ENCODE data around the gene CCL16. TPM values are rescaled to one million over a fixed set of nuclear protein-coding genes. Genes with fewer than 3 reads are reported as not detected.
A peak's percentile ranks its signal among the peaks of the same experiment; 100 is the strongest.

CCL16 gene
- total RNA-seq, 1 donor from 2014 or later: not detected

- no peaks in the 10 kb centered on the region for H3K9me3 Mint-ChIP-seq (ENCODE audit: unreplicated experiment)
- peaks cover 22% of the 10 kb centered on the region for H3K27me3 Mint-ChIP-seq (ENCODE audit: unreplicated experiment)
- no peaks in the 10 kb centered on the region for H3K36me3 Mint-ChIP-seq (ENCODE audit: unreplicated experiment)
- H3K4me1 Mint-ChIP-seq (ENCODE audit: unreplicated experiment): peaks cover 3% of the 10 kb centered on the region
- H3K27ac Mint-ChIP-seq (ENCODE audit: unreplicated experiment): no peak overlapping the region
- H3K4me3 Mint-ChIP-seq (ENCODE audit: unreplicated experiment): no peak overlapping the region
- TF ChIP-seq, protein P1, sequence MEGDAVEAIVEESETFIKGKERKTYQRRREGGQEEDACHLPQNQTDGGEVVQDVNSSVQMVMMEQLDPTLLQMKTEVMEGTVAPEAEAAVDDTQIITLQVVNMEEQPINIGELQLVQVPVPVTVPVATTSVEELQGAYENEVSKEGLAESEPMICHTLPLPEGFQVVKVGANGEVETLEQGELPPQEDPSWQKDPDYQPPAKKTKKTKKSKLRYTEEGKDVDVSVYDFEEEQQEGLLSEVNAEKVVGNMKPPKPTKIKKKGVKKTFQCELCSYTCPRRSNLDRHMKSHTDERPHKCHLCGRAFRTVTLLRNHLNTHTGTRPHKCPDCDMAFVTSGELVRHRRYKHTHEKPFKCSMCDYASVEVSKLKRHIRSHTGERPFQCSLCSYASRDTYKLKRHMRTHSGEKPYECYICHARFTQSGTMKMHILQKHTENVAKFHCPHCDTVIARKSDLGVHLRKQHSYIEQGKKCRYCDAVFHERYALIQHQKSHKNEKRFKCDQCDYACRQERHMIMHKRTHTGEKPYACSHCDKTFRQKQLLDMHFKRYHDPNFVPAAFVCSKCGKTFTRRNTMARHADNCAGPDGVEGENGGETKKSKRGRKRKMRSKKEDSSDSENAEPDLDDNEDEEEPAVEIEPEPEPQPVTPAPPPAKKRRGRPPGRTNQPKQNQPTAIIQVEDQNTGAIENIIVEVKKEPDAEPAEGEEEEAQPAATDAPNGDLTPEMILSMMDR (IDR thresholded peaks at IDR 0.05): peak; percentile 85
- DNase-seq (ENCODE audit: extremely low spot score, unreplicated experiment): no peak
Measured at GRCh38 chr17:35969558-35970380, 11.5 kb downstream of the CCL16 start.

GRCh38 chr17:35968520-35969054 is 12.7 kb downstream of the CCL16 start:
- TF ChIP-seq, protein P1 (IDR thresholded peaks at IDR 0.05): no peak
- Mint-ChIP-seq H3K27me3 (ENCODE audit: unreplicated experiment) (peaks cover 28% of the 10 kb centered on the region), H3K4me1 (ENCODE audit: unreplicated experiment) (no peaks in the 10 kb centered on the region), H3K27ac (ENCODE audit: unreplicated experiment) (no peak overlapping the region), H3K4me3 (ENCODE audit: unreplicated experiment) (no peak overlapping the region), H3K36me3 (ENCODE audit: unreplicated experiment) (no peaks in the 10 kb centered on the region), H3K9me3 (ENCODE audit: unreplicated experiment) (no peaks in the 10 kb centered on the region)
- no peak for DNase-seq (ENCODE audit: extremely low spot score, unreplicated experiment)

GRCh38 chr17:35965272-35965671 is 16.0 kb downstream of the CCL16 start:
- TF ChIP-seq, protein P1 (IDR thresholded peaks at IDR 0.05): no peak
- Mint-ChIP-seq H3K4me1 (ENCODE audit: unreplicated experiment) (no peaks in the 10 kb centered on the region), H3K27ac (ENCODE audit: unreplicated experiment) (no peak overlapping the region), H3K27me3 (ENCODE audit: unreplicated experiment) (peaks cover 32% of the 10 kb centered on the region), H3K9me3 (ENCODE audit: unreplicated experiment) (no peaks in the 10 kb centered on the region), H3K36me3 (ENCODE audit: unreplicated experiment) (no peaks in the 10 kb centered on the region), H3K4me3 (ENCODE audit: unreplicated experiment) (no peak overlapping the region)
- DNase-seq (ENCODE audit: extremely low spot score, unreplicated experiment): no peak

- peaks cover 43% of the 10 kb centered on the region for H3K27me3 Mint-ChIP-seq (ENCODE audit: unreplicated experiment)
- DNase-seq (ENCODE audit: extremely low spot score, unreplicated experiment): no peak
- no peak overlapping the region for H3K27ac Mint-ChIP-seq (ENCODE audit: unreplicated experiment)
- TF ChIP-seq, protein P1 (IDR thresholded peaks at IDR 0.05): no peak
- H3K4me1 Mint-ChIP-seq (ENCODE audit: unreplicated experiment): no peaks in the 10 kb centered on the region
- H3K4me3 Mint-ChIP-seq (ENCODE audit: unreplicated experiment): no peak overlapping the region
- no peaks in the 10 kb centered on the region for H3K36me3 Mint-ChIP-seq (ENCODE audit: unreplicated experiment)
- H3K9me3 Mint-ChIP-seq (ENCODE audit: unreplicated experiment): no peaks in the 10 kb centered on the region
Measured at GRCh38 chr17:35963663-35964062, 17.6 kb downstream of the CCL16 start.

DNA sequence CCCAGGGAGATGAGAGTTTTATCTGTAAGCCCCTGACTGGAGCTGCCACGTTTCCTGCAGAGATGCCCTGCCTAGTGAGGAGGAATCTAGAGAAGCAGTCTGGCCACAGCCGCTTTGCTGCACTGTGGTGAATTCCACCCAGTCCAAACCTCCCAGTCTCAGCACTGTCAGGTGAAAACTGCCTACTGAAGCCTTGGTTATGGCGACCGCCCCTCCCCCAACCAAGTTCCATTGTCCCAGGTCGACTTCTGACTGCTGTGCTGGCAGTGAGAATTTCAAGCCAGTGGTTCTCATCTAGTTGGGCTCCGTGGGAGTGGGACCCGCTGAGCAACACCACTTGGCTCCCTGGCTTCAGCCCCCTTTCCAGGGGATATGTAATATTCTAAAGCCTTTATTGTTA is 27.6 kb downstream of the CCL16 start:
- no peak overlapping the region for H3K4me3 Mint-ChIP-seq (ENCODE audit: unreplicated experiment)
- no peaks in the 10 kb centered on the region for H3K4me1 Mint-ChIP-seq (ENCODE audit: unreplicated experiment)
- DNase-seq (ENCODE audit: extremely low spot score, unreplicated experiment): no peak
- no peak overlapping the region for H3K27ac Mint-ChIP-seq (ENCODE audit: unreplicated experiment)
- no peaks in the 10 kb centered on the region for H3K9me3 Mint-ChIP-seq (ENCODE audit: unreplicated experiment)
- peaks cover 55% of the 10 kb centered on the region for H3K27me3 Mint-ChIP-seq (ENCODE audit: unreplicated experiment)
- H3K36me3 Mint-ChIP-seq (ENCODE audit: unreplicated experiment): no peaks in the 10 kb centered on the region
- TF ChIP-seq, protein P1 (IDR thresholded peaks at IDR 0.05): no peak
